ENCODE results near the gene ERBB4.
A peak's percentile ranks its signal among the peaks of the same experiment; 100 is the strongest.
"Not testable (repeated sequence)": the region's sequence is repeated elsewhere in the genome, so short reads cannot be mapped to it uniquely, and the experiment has no call there.

The ERBB4 gene

DNA sequence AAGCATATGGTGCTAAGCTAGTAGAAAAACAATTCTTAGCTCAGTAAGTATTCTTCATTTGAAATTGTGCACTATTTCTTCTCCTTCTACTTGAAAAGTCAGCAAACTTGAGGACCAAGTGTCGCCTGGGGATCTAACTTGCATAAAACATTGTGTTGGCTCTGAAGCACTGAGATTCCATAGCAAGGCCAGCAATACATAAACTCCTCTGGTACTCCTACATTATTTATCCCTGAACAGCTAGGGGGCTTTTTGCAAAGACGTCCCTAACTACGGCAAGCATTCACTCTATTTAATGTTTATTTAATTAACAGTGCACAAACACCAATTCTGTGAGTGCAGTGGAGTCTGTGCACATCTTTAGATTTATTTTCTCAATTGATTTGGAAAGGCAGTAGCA, 392.2 kb downstream of the ERBB4 start:
- DNase-seq (ENCODE audit: low spot score), result no peak

DNA sequence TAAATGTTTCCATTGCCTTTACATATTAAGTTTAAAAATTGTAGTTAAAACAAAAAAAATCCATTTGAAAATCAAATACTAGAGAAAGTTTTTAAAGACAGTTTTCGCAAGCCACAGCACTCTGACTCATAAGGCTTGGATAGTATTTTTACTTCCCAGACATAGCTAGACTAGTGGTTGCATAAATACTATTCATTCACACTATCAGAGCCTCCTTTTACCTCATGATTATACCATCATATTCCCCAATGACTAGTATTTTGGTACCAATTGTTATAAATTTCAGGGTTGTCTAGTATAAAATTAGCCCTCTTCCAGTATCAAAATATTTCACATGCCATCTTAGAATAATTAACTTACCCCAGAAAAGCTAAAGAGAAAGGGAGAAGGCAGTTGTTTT, 393.5 kb downstream of the ERBB4 start:
- DNase-seq (ENCODE audit: low spot score), result peak; percentile 13

DNA sequence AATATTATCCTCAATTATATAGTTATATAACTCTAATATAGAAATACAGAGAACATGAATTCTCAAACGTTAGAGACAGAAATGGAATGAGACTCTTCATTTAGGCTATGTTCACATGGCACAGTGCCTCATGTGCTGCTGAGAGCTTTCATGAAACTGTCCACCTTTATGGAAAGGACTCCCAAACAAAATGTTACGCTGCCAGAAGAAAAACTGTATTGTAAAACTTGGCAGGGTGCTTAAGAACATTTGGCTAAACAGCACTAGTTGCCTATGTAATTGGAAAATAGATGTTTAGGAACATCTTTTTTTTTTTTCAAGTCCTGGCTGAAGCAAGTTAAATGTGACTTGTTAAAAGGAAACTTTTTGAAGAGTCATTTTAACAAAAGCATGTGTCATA, 396.0 kb downstream of the ERBB4 start:
- DNase-seq (ENCODE audit: low spot score), result no peak

DNA sequence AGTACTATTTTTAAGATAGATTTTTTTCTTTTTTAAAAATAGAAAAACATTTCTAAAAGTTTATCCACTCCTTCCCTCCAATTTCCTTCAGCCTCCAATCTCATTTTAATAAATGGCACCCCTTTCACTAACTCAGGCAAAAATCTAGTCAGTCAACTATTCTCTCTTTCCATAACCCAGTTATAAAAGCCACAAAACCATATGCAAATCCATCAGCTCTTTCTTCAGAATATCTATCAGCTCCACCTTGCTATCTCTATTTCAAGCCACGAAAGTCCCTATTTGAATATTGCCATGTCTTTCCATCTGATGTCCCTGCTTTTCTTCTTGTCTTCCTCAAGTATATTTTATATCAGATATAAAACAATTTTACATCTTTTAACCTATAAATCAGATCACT, 397.1 kb downstream of the ERBB4 start:
- no peak for DNase-seq (ENCODE audit: low spot score)

DNA sequence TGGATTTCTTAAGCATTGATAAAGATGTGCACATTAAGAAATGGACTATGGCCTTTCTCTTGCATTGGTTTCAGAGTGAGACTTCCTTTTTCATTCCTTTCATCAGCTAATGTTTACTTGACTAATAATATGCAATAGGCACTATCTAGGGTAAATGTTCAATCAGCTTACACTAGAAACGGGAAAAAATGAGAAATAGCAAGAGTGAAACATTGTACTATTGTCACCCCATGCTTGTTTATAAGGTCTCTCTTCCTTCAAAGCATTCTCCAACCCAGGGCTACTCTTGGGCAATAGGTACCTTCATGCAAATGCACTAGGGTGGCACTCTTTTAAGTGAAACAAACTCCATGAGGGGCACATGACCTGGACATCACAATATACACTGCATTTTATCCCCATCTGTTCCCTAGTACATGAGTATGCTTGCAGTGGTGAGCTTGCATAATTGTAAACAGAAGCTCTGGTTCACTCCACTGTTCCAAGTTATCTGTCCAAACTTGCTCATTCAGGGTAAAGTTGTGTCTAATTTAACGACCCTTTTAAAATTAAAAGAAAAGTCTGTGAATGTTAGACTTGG, 402.3 kb downstream of the ERBB4 start:
- no peak for DNase-seq (ENCODE audit: low spot score)

DNA sequence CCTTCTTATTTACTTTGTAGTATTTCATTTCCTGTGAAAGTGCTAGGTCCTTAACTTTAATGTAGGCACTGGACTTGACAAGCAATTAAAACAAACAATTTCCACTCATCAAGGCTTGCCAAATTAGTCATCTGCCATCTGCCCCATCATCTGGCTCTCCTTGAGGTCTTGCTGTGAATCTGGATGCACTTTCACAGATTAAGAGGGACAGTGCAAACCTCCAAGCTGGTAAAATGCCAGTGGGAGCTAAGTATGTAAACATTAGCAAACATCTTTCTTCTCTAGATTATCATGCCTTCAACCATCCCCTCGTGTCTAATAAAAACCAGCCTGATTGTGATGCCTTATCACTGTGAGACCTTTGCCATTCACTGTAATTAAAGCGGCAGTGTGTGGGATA, 402.9 kb downstream of the ERBB4 start:
- no peak for DNase-seq (ENCODE audit: low spot score)

DNA sequence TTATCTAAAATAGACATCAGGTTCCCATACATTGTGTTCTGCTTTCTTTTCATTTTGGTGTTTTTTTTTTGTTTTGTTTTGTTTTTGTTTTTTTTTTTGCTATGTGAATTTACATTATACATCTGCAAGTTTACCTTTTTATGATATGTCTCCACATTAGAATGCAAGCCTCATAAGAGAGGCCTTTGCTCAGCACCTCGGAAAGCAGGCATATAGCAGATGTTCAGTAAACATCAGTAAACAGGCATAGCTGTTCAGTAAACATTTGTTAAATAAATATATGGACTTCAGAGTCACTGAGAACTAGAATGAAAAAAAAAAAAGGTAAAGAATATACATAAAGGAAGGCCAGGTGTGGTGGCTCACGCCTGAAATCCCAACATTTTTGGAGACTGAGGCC, 405.3 kb downstream of the ERBB4 start:
- no peak for DNase-seq (ENCODE audit: low spot score)

DNA sequence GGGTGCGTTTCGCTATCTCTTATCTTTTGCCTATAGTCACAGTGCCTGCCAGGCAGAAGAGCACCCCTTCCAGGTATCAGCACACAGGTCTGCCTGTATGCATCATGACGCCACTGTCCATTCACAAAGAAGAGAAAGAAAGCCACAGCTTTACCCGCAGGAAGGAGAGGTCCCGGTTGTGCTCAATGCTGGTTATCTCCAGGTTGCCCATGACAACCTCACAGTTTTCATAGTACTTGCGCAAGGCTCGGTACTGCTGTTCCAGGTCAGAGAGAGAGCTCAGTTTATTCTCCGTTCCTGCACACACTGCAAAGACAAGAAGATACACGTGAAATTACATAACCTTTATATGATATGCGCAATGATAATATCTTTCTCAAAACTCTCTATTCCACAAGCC, 414.0 kb downstream of the ERBB4 start:
- no peak for DNase-seq (ENCODE audit: low spot score)

DNA sequence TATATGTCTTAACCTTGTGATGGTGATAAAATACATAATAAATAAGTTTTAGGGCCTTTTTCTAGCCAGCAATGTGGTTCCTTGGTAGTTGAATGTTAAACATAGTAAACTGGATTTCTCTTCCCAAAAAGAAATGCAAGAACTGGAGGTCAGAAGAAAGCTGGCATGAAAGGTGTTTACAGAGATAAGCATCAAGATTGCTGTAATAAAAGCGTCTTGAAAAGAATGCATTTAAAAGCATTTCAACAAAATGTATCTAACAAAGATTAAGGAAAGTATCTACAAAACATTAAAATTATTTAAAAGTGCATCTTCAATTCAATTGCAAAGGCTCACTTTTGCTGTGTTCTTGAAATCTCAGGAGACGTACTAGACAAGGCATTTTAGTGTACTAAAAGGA, 419.0 kb downstream of the ERBB4 start:
- no peak for DNase-seq (ENCODE audit: low spot score)

DNA sequence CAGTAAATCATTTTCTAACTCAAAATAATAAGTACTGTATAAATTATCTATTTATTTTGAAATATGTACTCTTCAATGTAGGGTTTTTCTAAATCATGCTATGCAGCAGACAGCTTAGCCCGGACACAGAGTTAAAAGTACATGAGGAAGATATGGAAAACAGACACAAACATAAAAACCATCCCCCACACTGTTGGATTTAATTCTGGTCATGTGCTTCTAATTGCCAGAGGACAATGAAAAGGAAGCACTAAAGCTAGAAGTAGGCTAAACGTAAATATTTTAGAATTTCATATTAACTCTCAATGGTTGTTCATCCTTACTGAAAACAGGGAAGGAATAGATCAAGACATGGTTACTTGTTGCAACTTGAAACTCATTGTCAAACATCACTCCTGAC, 420.7 kb downstream of the ERBB4 start:
- DNase-seq (ENCODE audit: low spot score), result no peak

DNA sequence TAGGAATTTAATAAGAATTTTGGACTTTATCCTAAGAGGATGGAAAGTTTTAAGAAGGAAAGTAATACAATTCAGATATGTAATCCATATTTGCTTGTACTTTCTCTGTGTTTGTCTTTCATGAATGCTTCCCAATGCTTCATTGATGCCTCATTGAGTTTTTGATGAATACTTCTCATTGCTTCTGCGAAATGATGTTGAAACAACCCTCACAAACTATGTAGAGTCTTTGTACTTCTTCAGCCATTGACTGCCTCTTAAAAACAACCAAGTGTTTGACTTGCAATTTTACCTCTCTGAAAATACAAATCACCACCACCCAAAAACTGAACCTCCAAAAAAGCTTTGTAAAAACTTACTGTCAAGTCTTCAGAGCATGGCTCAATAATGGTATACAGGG, 424.1 kb downstream of the ERBB4 start:
- no peak for DNase-seq (ENCODE audit: low spot score)

DNA sequence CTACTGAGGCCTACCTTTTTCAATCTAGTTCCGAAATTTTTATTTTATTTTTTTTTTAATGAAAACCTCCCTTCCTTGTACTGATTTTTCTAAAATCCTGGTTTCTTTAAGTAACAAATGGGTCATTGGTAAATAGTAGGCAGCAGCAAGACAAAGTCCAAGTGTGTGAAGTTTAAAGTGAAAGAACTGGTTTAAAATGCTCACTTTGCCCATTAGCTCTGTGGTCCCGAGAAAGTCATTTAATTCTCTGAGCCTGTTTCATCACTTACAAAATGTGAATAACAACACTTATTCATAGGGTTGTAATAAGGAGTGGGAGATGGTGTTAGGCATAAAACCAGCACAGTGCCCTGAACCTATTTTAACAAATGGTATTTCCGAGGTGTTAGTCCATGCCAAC, 426.2 kb downstream of the ERBB4 start:
- DNase-seq (ENCODE audit: low spot score), result no peak

DNA sequence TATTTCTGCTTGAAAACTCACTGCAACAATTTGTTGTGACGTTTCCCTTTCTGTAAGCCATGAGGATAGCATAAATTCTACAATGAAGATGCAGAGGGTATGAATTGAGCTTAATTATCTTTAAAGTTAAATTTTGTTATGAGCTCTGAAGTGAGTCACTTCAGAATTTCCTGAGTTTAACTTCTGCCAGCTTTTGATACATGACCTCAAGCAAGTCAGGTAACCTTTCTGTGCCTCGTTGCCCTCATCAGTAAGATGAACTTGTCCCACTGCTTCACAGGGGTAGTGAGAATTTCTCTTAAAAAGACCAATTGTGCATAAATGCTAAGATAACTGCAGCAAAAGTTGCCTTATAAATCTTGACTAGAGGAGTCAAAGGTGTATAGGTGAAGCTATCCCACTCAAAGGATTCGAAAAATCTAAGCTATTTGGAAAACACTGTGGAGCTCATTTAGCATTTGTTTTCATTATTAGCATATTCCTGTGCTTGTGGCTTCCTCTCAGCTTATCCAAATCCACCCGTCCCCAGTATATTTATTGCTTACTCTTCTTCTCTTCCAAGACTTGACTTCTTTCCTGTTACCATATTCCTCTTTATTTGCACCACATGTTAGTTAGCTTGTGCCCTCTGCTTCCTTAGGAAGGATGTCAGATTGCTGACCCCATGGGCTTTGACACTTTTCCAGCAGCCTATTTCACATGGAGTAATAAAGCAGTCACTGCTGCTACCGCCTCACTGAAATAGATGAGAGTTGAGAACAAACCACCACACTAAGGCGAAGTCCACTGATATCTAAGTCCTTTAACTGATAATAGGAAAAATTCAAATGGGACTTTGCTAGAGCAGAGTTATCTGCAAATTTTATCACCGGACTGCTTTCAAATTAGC, 428.6 kb downstream of the ERBB4 start:
- DNase-seq (ENCODE audit: low spot score), result no peak

DNA sequence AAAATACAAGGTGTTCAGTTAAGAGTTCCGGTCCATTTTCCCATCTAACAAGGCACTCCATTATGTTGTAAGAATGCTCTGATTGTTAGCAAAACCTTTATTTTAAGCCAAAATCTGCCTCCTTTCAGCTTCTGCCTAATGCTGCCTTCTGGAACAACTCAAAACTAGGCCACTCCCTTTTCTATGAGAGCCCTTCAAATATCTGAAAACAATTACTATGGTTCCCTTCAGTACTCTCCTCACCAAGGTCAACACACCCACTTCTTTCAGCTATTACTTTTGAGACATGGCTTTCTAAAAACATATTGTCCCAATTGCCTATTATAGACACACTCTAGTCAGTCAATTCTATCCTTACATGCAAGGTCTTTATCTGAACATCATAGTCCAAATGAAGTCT, 429.4 kb downstream of the ERBB4 start:
- no peak for DNase-seq (ENCODE audit: low spot score)

DNA sequence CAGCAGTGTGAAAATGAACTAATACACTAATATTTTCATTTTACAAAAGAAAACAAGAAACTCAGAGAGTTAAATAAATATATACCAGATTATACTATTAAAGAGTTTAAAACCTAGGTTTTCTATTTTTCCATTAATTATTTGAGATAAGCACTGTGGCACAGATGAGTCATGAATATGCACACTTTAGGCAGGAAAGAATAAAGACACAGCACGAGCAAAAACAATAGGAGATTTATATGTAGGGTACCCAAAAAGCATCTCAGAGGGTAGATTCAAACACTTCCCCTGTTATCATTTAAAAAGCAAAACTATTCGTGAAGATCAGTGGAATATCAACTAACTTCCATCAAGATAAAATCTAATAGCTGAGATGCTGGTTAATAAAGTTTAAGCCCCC, 430.6 kb downstream of the ERBB4 start:
- no peak for DNase-seq (ENCODE audit: low spot score)

DNA sequence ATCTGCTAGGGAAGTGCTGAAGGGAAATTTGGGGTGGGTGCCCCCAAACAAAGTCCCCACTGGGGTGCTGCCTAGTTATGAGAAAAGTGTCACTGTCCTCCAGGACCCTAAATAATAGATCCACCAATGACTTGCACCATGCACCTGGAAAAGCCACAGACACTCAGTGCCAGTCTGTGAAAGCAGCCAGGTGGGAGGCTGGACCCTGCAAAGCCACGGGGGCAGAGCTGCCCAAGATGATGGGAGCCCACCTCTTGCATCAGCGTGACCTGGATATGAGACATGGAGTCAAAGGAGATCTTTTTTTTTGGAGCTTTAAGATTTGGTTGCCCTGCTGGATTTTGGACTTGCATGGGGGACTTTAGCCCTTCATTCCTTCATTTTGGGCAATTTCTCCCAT, 431.6 kb downstream of the ERBB4 start:
- DNase-seq (ENCODE audit: low spot score), result no peak

DNA sequence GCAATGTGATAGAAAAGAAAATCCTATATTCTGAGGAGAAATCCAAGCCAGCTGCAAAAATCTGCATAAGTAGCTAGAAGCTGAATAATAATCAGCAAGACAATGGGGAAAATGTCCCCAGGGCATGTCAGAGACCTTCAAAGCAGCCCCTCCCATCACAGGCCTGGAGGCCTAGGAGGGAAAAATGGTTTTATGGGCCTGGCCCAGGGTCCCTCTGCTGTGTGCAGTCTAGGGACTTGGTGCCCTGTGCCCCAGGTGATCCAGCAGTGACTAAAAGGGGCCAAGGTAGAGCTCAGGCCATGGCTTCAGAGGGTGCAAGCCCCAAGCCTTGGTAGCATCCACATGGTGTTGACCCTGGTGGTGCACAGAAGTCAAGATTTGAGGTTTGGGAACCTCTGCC, 432.1 kb downstream of the ERBB4 start:
- not testable (repeated sequence) for DNase-seq (ENCODE audit: low spot score)

DNA sequence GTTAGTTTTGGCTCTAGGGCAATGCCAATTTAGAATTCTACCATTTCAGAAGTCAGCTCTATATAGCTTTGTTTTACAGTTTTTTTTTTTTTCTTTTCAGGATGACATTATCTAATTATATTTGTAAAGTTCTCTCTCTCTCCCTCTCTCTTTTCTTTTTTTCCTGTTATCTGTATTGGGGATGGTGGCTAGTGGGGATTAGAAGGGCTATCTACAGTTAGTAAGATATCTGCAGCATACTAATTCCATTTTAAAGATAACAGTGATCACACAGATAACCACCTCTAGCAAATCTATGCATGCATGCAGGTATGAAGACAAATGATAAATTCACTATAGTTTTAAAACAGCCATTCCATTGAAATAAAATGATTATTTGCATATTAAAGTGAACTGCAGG, 438.9 kb downstream of the ERBB4 start:
- DNase-seq (ENCODE audit: low spot score), result no peak

DNA sequence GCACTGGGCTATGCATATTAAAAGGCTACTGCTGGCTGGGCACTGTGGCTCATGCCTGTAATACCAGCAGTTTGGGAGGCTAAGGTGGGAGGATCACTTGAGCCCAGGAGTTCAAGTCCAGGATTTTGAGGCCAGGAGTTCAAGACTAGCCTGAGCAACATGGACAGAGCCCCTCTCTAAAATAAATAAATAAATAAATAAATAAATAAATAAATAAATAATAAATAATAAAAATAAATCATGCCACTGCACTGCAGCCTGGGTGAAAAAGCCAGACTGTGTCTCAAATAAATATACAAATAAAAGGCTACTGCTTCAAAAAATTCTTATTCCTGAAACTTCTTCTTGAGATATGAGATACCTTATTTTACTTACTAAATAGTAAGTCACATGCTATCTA, 439.6 kb downstream of the ERBB4 start:
- no peak for DNase-seq (ENCODE audit: low spot score)

DNA sequence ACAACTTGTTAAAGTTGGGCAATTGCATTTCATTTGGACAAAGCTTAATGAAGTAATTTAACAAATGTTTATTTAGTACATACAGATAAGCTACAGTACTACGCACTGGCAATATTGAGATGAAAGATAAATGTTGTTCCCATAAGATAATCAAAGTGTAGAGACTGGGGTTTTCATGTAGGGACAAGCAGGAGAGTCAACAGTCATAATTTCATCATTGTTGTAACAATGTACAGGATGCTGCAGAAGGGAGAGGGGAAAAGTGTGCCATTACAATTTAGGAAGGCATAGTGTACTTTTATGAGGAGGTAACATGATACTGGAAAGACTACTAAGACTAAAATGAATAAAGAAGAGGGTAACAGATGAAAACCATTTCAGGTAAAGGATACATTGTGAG, 441.6 kb downstream of the ERBB4 start:
- no peak for DNase-seq (ENCODE audit: low spot score)

DNA sequence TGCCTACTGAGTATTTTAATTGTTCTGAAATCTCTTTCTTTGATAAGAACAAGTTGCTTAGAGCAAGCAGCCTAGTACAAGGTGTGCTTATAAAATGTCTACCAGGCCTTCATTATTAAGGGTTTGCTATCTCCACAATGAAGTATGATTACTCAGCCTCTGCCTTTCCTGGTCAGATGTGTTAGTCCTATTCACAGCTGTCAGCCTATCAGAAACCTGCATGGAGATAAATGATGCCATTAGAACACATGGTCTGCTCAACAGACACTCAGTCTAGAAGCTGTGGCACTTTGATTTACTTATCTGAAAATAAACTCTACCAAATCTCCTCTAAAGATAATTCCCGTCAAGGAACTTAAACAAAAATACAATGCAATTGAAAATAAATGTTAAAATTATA, 448.7 kb downstream of the ERBB4 start:
- DNase-seq (ENCODE audit: low spot score), result no peak

DNA sequence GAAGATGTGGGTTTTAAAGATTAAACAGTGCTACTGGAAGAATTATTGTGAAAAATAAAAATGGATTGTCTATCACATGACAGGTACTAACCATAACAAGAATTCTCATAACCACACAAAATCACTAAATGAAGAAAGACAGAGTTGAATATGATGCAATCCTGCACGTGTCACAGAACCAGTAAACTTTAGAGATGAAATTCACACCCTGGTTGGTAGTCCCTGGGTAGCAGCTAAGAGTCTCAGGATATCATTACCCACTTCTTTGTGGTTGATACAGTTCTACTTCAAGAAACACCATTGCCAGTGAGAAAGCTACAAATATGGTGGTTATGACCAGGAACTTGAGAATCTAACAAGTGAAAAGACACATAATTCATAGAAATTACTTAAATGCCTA, 450.2 kb downstream of the ERBB4 start:
- DNase-seq (ENCODE audit: low spot score), result no peak

DNA sequence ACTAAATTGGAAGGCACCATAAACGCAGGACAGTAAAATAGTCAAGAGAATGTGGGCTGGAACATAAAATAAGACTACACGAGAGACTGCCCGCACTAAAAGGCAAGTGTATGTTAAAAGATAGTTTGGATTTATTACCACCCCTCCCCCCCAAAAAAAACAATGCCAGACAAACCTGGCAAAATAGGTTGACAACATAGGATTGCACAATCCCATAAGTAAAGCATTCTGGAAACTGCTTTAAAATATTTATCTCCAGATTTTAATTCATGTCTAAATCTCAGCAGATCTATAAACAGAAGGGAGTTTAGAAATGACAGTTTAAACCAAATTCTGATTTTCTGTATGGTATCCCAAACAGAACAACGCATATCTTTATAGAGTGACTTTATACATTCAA, 455.1 kb downstream of the ERBB4 start:
- no peak for DNase-seq (ENCODE audit: low spot score)

DNA sequence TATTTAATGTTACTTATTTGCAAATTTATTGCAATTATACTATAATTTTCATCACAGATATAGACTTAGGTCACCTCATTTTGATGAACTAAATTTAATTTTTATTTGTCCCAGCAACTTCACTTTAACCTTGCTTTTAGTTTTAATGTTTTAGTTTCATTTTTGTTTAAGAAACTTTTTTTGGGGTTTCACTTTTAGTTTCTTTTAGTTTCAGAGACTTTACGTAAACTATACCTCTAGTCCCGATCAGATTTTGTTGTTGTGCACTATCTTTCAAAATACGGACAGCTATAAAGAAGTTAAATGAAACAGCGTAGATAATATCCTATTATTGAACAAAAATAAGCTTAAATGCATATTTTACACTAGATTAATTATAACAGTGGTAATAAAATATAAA, 460.5 kb downstream of the ERBB4 start:
- DNase-seq (ENCODE audit: low spot score), result no peak
